Measurements from ENCODE around the gene GPI. TPM values are rescaled to one million over a fixed set of nuclear protein-coding genes. Genes with fewer than 3 reads are reported as not detected.

Gene GPI
- total and polyA plus RNA-seq, 2 of the 13 experiments (the other 11 are each of a cell fraction or from before 2014, with no cell fraction given) = 147 to 167 TPM

- TF ChIP-seq ZZZ3 (CRISPR knock-in tag; IDR thresholded peaks at IDR 0.05; ENCODE audit: borderline replicate concordance) (0 out of 2 replicates have a peak, but pooled peaks have one; percentile 63), REST (IDR thresholded peaks at IDR 0.05; ENCODE audit: borderline replicate concordance in 1 of 2, low read depth in 1 of 2, low read length in 2 of 2) (no peak), NFYB (CRISPR knock-in tag; IDR thresholded peaks at IDR 0.05) (no peak), SP4 (CRISPR knock-in tag; IDR thresholded peaks at IDR 0.05) (no peak; the same call in 1 of the 2 replicates), ZNF234 (CRISPR knock-in tag; conservative IDR thresholded peaks at IDR 0.05) (no peak), MIER3 (CRISPR knock-in tag; IDR thresholded peaks at IDR 0.05; ENCODE audit: borderline replicate concordance) (peak; percentile 66; the same call in 1 of the 2 replicates), ZKSCAN5 (CRISPR knock-in tag; IDR thresholded peaks at IDR 0.05) (no peak), RORA (CRISPR knock-in tag; IDR thresholded peaks at IDR 0.05) (no peak), HIC2 (CRISPR knock-in tag; IDR thresholded peaks at IDR 0.05; ENCODE audit: low read depth) (peak; percentile 61), HMG20B (CRISPR knock-in tag; conservative IDR thresholded peaks at IDR 0.05) (no peak), HIVEP1 (CRISPR knock-in tag; IDR thresholded peaks at IDR 0.05) (peak; percentile 58; the same call in 1 of the 2 replicates), REL (CRISPR knock-in tag; conservative IDR thresholded peaks at IDR 0.05) (peak; percentile 94), PATZ1 (CRISPR knock-in tag; IDR thresholded peaks at IDR 0.05) (0 out of 2 replicates have a peak, but pooled peaks have one; percentile 9), FOXA3 (CRISPR knock-in tag; IDR thresholded peaks at IDR 0.05) (no peak), ETS1 (CRISPR knock-in tag; IDR thresholded peaks at IDR 0.05) (no peak), NFKB2 (CRISPR knock-in tag; IDR thresholded peaks at IDR 0.05; ENCODE audit: borderline replicate concordance) (peak; percentile 97), ZBTB1 (CRISPR knock-in tag; IDR thresholded peaks at IDR 0.05; ENCODE audit: borderline replicate concordance) (no peak), FOXA1 (IDR thresholded peaks at IDR 0.05) (no peak), FOXA1 (CRISPR knock-in tag; IDR thresholded peaks at IDR 0.05) (no peak), MLLT10 (CRISPR knock-in tag; IDR thresholded peaks at IDR 0.05) (no peak), ZNF232 (CRISPR knock-in tag; IDR thresholded peaks at IDR 0.05; ENCODE audit: borderline replicate concordance) (peak; percentile 97; the same call in 1 of the 2 replicates), KMT2A (CRISPR knock-in tag; IDR thresholded peaks at IDR 0.05) (peak; percentile 87)
Measured at GRCh38 chr19:34404109-34404909, 39.3 kb downstream of the GPI start, which contains the start of gene PDCD2L (continued).
